ENCODE results near the gene APCS. TPM values are rescaled to one million over a fixed set of nuclear protein-coding genes. Genes with fewer than 3 reads are reported as not detected.

The APCS gene
- total RNA-seq (2014; rRNA removed; shearing (Covaris generic)) (not detected in 2 replicates), polyA plus RNA-seq (2016; fragmentation: Nextera tagmentation; extraction: Ambion mirVana) (not detected in 2 replicates)

GRCh38 chr1:159587461-159587951 lies at the start of gene APCS:
APCS (plus strand) TSS chr1:159587826; CDS start chr1:159587922, 96 bp downstream.
- no peaks in the 10 kb centered on the region; the same call in 1 of the 2 replicates for H3K9me2 ChIP-seq (ENCODE audit: insufficient read depth)
- in situ Hi-C loops (cut with MboI), result no loop called here
- no peaks in the 10 kb centered on the region for H3F3A ChIP-seq (ENCODE audit: insufficient read depth)
- no peak within 1 kb of the TSS for H3K27ac ChIP-seq
- H3K79me2 ChIP-seq (ENCODE audit: insufficient read depth), result no peaks in the 10 kb centered on the region
- no peak within 1 kb of the TSS for H3K9ac ChIP-seq
- TF ChIP-seq EZH2phosphoT487 (IDR thresholded peaks at IDR 0.05; ENCODE audit: insufficient read depth, low read depth) (no peak), EZH2 (IDR thresholded peaks at IDR 0.05; ENCODE audit: insufficient read depth, poor library complexity, severe bottlenecking) (no peak)
- no peak within 1 kb of the TSS for H3K4me2 ChIP-seq (ENCODE audit: unreplicated experiment)
- no peaks in the 10 kb centered on the region for H3K27me3 ChIP-seq (replicated peaks; ENCODE audit: insufficient read depth)
- H3K4me1 ChIP-seq (ENCODE audit: insufficient read depth), result no peaks in the 10 kb centered on the region
- no peak for DNase-seq
- WGBS, 2 experiments (ENCODE audit: low coverage in 1 of 2, low lambda C conversion rate in 2 of 2, missing lambda C conversion rate in 2 of 2), result 44 to 47% methylated on average over 6 of the region's 6 CpGs
- no peak within 1 kb of the TSS for H2AFZ ChIP-seq
- no peak within 1 kb of the TSS for H3K4me3 ChIP-seq
- H3K9me3 ChIP-seq (ENCODE audit: low read depth), result no peaks in the 10 kb centered on the region
- H4K20me1 ChIP-seq (ENCODE audit: insufficient read depth), result no peaks in the 10 kb centered on the region
- no peaks in the 10 kb centered on the region for H3K36me3 ChIP-seq (ENCODE audit: low read depth)

GRCh38 chr1:159548126-159548525 lies 39.5 kb upstream of the APCS start:
- Histone ChIP-seq H3K79me2 (ENCODE audit: insufficient read depth) (no peaks in the 10 kb centered on the region), H3K27ac (no peak overlapping the region), H3K9ac (no peak overlapping the region), H3K9me2 (ENCODE audit: insufficient read depth) (no peaks in the 10 kb centered on the region), H3K27me3 (replicated peaks; ENCODE audit: insufficient read depth) (no peaks in the 10 kb centered on the region), H3K36me3 (ENCODE audit: low read depth) (no peaks in the 10 kb centered on the region), H3K4me2 (ENCODE audit: unreplicated experiment) (no peak overlapping the region), H2AFZ (no peak overlapping the region), H4K20me1 (ENCODE audit: insufficient read depth) (no peaks in the 10 kb centered on the region), H3K4me1 (ENCODE audit: insufficient read depth) (no peaks in the 10 kb centered on the region), H3F3A (ENCODE audit: insufficient read depth) (no peaks in the 10 kb centered on the region), H3K4me3 (no peak overlapping the region), H3K9me3 (ENCODE audit: low read depth) (no peaks in the 10 kb centered on the region)
- TF ChIP-seq EZH2 (IDR thresholded peaks at IDR 0.05; ENCODE audit: insufficient read depth, poor library complexity, severe bottlenecking), result no peak
- no peak for TF ChIP-seq EZH2phosphoT487 (IDR thresholded peaks at IDR 0.05; ENCODE audit: insufficient read depth, low read depth)
- in situ Hi-C loops (cut with MboI), result no loop called here
- WGBS, 2 experiments (ENCODE audit: low coverage in 1 of 2, low lambda C conversion rate in 2 of 2, missing lambda C conversion rate in 2 of 2), result 5 to 20% methylated on average over 2 of the region's 2 CpGs
- DNase-seq, result no peak

GRCh38 chr1:159554261-159554660 lies 33.4 kb upstream of the APCS start:
- 13 to 14% methylated on average over 3 of the region's 3 CpGs for WGBS, 2 experiments (ENCODE audit: low coverage in 1 of 2, low lambda C conversion rate in 2 of 2, missing lambda C conversion rate in 2 of 2)
- DNase-seq, result no peak
- H3K27ac ChIP-seq, result no peak overlapping the region

GRCh38 chr1:159554696-159555095 lies 32.9 kb upstream of the APCS start:
- DNase-seq, result no peak
- no peaks in the 10 kb centered on the region for H3K4me1 ChIP-seq (ENCODE audit: insufficient read depth)
- WGBS, 2 experiments (ENCODE audit: low coverage in 1 of 2, low lambda C conversion rate in 2 of 2, missing lambda C conversion rate in 2 of 2), result 8 to 21% methylated on average over 1 of the region's 1 CpG
- H3K4me3 ChIP-seq, result no peak overlapping the region
- H3K27ac ChIP-seq, result no peak overlapping the region
- H3K27me3 ChIP-seq (replicated peaks; ENCODE audit: insufficient read depth), result no peaks in the 10 kb centered on the region
- no peak overlapping the region for H3K4me2 ChIP-seq (ENCODE audit: unreplicated experiment)
- TF ChIP-seq EZH2phosphoT487 (IDR thresholded peaks at IDR 0.05; ENCODE audit: insufficient read depth, low read depth) (no peak), EZH2 (IDR thresholded peaks at IDR 0.05; ENCODE audit: insufficient read depth, poor library complexity, severe bottlenecking) (no peak)
- no peak overlapping the region for H2AFZ ChIP-seq
- H3K79me2 ChIP-seq (ENCODE audit: insufficient read depth), result no peaks in the 10 kb centered on the region
- H3K9ac ChIP-seq, result no peak overlapping the region
- no peaks in the 10 kb centered on the region for H3K9me3 ChIP-seq (ENCODE audit: low read depth)
- no peaks in the 10 kb centered on the region for H3K9me2 ChIP-seq (ENCODE audit: insufficient read depth)
- H3K36me3 ChIP-seq (ENCODE audit: low read depth), result no peaks in the 10 kb centered on the region
- H4K20me1 ChIP-seq (ENCODE audit: insufficient read depth), result no peaks in the 10 kb centered on the region
- no peaks in the 10 kb centered on the region for H3F3A ChIP-seq (ENCODE audit: insufficient read depth)
- in situ Hi-C loops (cut with MboI), result no loop called here

More at GRCh38 chr1:159554261-159554660, 33.4 kb upstream of the APCS start:
- Histone ChIP-seq H3K9me2 (ENCODE audit: insufficient read depth) (no peaks in the 10 kb centered on the region), H3K4me1 (ENCODE audit: insufficient read depth) (no peaks in the 10 kb centered on the region), H3K9me3 (ENCODE audit: low read depth) (no peaks in the 10 kb centered on the region), H3K27me3 (replicated peaks; ENCODE audit: insufficient read depth) (no peaks in the 10 kb centered on the region), H4K20me1 (ENCODE audit: insufficient read depth) (no peaks in the 10 kb centered on the region), H3K9ac (no peak overlapping the region), H3K36me3 (ENCODE audit: low read depth) (no peaks in the 10 kb centered on the region), H3K79me2 (ENCODE audit: insufficient read depth) (no peaks in the 10 kb centered on the region), H2AFZ (no peak overlapping the region), H3K4me2 (ENCODE audit: unreplicated experiment) (no peak overlapping the region), H3F3A (ENCODE audit: insufficient read depth) (no peaks in the 10 kb centered on the region), H3K4me3 (no peak overlapping the region)
- in situ Hi-C loops (cut with MboI), result no loop called here
- TF ChIP-seq EZH2phosphoT487 (IDR thresholded peaks at IDR 0.05; ENCODE audit: insufficient read depth, low read depth), result no peak
- no peak for TF ChIP-seq EZH2 (IDR thresholded peaks at IDR 0.05; ENCODE audit: insufficient read depth, poor library complexity, severe bottlenecking)
